GM19438 (cell line): ENCODE measurements around the gene USP21.
A peak's percentile ranks its signal among the peaks of the same experiment; 100 is the strongest.

Experiments used
- ATAC-seq: cut with Tn5 transposase; IDR thresholded peaks from one replicate; pipeline ENCODE4 v1.9.1; 2021; ENCODE audit warnings: low read depth; ENCODE audit not compliant: unreplicated experiment

USP21 gene

GRCh38 chr1:161166669-161167548 is 7.6 kb downstream of the USP21 start:
- peak; percentile 5 for ATAC-seq

DNA sequence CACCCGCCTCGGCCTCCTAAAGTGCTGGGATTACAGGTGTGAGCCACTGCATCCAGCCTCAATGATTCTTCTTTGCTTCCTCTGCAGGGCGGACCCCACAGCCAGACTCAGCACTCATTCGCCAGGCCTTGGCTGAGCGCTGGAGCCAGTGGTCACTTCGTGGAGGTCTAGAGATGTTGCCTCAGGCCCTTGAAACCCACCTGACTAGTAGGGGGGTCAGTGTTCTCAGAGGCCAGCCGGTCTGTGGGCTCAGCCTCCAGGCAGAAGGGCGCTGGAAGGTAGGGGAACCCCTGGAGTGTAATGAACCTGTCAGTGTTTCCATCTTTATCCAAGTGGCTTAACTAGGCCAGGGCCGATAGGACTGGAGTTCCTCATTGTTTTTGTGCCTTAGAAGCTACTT is 9.6 kb downstream of the USP21 start:
- no peak for ATAC-seq

- no peak for ATAC-seq
Measured at GRCh38 chr1:161171191-161171590, 11.9 kb downstream of the USP21 start.

DNA sequence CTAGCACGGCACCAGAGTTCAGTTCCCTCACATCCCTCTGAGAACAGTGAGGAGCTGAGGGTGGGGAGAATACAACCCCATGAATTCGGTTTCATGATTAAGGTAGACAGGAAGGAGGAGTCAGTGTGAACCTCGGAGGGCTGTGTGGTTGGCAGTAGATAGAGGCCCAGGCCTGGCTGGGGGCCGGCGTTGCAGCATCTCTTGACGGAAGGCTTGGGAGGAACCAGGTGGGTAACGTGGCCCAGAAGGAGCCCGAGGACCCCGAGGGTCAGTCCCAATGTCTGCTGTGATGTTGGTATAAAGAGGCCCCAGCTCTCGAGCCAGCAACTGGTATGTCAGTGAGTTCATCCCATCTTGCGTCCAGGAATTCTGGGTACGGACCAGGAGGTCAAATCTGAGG is 12.4 kb downstream of the USP21 start:
- ATAC-seq: no peak

GRCh38 chr1:161172349-161172748 is 13.0 kb downstream of the USP21 start:
- ATAC-seq: no peak

- no peak for ATAC-seq
Measured at GRCh38 chr1:161172776-161173376, 13.6 kb downstream of the USP21 start.

DNA sequence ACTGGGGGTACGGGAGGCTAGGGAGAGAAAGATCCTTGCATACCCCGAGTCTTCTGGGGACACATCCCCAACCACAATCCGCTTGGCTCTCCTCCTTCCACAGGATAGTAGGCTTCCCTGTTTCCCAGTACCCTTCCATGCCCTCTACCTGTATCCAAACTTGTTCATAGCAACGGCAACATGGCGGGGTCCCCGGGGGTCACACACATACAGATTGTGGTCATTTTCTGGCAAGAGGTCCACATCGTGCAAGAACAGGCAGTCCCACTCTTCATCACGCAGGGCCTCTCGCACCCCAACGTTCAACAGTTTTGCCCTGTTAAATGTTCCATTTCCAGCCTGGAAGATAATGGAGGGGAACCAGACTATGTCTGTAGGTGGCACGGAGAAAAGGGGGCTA is 14.4 kb downstream of the USP21 start:
- no peak for ATAC-seq

- no peak for ATAC-seq
Measured at GRCh38 chr1:161174911-161175310, 15.6 kb downstream of the USP21 start.

DNA sequence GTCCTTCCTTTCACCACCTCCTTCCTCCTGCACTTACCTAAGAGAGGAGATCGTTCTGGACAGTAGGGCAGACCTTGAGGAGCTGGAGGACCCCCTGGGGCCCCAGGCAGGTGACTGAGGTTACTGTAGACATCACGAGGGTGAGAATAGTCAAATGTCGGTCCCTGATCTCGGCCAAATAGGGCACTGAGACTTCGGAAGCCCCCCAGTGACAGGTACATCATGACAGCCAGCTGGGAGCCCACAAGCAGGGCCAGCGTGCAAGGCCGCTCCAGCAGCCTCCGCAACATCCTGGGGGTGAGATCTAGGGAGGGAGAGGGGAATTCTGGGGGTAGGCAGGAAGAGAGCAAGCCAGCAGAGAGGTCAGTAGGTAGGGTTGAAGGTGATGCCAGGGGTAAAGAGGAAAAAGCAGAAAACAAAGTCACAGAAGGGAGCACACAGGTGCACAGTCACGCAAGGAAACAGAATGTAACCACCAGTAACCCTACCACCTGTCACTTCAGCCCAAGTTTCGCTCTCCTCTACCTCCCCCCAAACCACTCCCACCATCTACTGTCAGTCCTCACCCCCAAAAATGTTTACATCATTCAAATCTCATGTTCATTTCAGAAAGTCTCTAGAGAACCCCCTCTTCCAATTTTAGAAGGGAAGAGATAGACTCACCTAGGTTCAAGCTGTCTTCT is 16.6 kb downstream of the USP21 start:
- ATAC-seq: no peak

GRCh38 chr1:161176468-161177111 is 17.3 kb downstream of the USP21 start:
- no peak for ATAC-seq

DNA sequence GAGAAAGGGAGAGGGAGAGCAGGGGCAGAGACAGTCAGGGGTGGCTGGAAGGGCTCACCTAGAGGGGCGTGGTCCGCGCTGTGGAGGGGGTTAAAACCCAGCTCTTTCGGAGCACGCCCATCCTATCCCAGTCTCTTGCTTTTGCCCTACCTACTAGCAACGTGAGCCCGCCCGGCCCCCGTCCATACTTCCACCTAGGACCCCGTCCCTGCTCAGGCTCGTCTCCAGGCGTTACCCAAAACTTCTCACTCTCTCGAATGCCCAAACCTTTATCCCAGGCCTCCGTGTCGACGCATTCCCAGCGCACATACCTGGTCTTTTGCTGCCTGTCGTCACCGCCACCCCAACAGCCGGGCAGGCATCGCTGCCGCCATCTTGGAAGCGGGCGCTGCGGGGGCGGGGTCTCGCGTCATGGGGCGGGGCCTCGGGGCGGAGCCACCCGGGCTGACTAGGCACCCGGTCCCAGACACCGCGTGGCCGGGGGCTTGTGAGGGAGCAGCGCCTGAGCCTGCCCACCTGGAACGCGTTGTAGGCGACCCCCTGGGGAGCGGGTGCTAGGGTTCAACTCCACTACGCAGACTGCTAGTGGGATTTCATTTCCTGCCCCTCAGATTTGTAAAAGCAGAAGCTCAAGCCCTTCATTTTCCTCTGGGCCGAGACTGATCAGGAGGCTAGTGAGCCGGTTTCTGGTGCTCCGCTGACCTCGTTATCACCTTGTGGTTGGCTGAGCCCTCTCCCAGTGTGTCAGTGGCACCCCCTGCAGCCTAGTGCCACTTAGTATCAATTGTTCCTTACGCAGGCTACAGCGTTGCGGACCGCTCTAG is 18.0 kb downstream of the USP21 start, which contains the start of gene B4GALT3:
TSS of gene B4GALT3 (minus strand) at position 396 of the 824 bp plus-strand sequence. CDS start 1,447 bp downstream, outside the sequence.
- ATAC-seq: peak; percentile 81

DNA sequence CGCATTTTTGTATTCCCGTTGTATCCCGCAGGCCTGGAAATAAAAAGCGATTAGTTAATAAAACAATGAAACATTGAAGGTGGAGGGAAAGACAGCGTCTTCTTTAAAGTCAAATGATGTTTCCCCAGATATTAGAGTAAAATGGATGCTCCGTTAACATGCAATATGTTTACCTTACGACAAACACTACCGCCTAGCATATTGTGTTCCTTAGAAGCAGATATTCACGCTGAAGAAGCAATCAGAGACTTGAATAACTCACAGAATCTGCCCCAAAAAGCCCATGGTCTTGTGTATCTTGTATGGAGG is 18.6 kb downstream of the USP21 start:
- ATAC-seq: no peak

DNA sequence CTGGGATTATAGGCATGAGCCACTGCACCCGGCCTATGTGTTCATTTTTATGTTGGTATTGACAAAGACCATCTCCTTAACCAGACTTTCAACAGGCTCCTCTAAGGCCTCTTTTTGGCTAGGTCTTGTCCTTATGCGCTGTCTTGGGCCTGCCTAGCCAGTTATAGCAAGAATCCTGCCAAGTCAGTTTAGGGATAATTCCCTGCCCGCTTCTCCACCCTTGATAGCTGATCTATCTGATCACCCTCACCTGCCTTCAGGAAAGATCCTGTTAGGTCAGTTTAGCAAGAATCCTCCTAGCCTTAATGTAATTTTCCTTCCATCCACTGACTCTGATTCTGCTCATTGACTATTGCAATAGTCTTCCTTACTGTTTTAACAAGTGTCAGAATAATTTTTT is 20.4 kb downstream of the USP21 start:
- no peak for ATAC-seq

- ATAC-seq: no peak
Measured at GRCh38 chr1:161180639-161181038, 21.3 kb downstream of the USP21 start.

- peak; percentile 37 for ATAC-seq
Measured at GRCh38 chr1:161182214-161182613, 22.9 kb downstream of the USP21 start.

GRCh38 chr1:161185282-161185682 is 26.0 kb downstream of the USP21 start:
- ATAC-seq: peak; percentile 60

- ATAC-seq: no peak
Measured at GRCh38 chr1:161185732-161186311, 26.5 kb downstream of the USP21 start.

- ATAC-seq: no peak
Measured at GRCh38 chr1:161187311-161187710, 28.0 kb downstream of the USP21 start.

- no peak for ATAC-seq
Measured at GRCh38 chr1:161188381-161188780, 29.1 kb downstream of the USP21 start.

GRCh38 chr1:161189036-161189435 is 29.7 kb downstream of the USP21 start:
- no peak for ATAC-seq
